ENCODE results near the gene KNDC1.

Gene KNDC1

DNA sequence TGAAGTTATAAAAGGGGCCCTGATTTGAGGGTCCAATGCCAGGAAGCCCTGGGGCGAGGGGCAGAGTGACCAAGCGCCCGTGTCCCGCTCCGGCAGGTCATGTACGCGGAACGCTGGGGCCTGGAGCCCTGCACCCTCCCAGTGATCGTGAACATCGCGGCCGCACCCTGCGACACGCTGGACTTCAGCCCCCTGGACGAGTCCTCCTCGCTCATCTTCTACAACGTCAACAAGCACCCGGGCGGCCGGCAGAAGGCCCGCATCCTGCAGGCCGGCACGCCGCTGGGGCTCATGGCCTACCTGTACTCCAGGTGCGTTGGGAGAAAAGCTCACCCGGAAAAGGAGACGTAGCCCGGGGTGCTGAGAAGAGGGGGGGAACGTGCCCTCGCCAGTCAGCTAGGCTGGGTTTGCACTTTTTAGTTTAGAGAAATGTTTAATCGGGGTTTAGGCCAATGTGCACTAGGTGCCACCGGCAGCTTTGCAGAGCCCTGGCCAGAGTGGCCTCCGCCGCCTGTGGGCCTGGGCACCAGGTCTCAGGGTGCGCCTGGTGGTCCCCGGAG lies 47.1 kb downstream of the KNDC1 start:
- TF ChIP-seq, protein P1, sequence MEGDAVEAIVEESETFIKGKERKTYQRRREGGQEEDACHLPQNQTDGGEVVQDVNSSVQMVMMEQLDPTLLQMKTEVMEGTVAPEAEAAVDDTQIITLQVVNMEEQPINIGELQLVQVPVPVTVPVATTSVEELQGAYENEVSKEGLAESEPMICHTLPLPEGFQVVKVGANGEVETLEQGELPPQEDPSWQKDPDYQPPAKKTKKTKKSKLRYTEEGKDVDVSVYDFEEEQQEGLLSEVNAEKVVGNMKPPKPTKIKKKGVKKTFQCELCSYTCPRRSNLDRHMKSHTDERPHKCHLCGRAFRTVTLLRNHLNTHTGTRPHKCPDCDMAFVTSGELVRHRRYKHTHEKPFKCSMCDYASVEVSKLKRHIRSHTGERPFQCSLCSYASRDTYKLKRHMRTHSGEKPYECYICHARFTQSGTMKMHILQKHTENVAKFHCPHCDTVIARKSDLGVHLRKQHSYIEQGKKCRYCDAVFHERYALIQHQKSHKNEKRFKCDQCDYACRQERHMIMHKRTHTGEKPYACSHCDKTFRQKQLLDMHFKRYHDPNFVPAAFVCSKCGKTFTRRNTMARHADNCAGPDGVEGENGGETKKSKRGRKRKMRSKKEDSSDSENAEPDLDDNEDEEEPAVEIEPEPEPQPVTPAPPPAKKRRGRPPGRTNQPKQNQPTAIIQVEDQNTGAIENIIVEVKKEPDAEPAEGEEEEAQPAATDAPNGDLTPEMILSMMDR (IDR thresholded peaks at IDR 0.05; ENCODE audit: extremely low read depth, insufficient read depth, missing control alignments), result no peak
- in situ Hi-C loops (cut with MboI; ENCODE audit: low pct_unique_long_range_greater_than_20kb, low sequenced_read_pairs, unreplicated experiment), result no loop called here

DNA sequence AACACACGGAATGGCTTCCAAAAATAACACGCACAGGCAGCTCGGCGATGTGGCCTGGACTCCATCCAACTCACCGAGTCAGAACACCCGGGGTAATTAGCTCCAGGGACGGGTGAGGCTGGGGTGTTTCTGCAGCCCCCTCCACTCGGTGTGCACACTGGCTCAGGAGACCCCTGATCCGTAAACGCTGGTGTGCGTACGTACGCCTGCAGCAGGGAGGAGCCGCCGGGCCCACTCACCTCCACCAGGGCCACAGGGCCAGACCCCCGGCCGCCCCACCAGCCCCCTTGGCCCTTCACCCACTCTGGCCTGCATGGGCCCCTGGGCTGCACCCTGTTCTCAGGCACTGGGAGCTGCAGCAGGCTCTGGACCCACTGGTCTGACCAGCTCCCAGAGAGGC lies 47.6 kb downstream of the KNDC1 start:
- TF ChIP-seq, protein P1 (IDR thresholded peaks at IDR 0.05; ENCODE audit: extremely low read depth, insufficient read depth, missing control alignments), result no peak
- DNase-seq (ENCODE audit: low spot score), result no peak
- in situ Hi-C loops (cut with MboI; ENCODE audit: low pct_unique_long_range_greater_than_20kb, low sequenced_read_pairs, unreplicated experiment), result no loop called here

More for the DNA sequence above, 47.1 kb downstream of the KNDC1 start:
- no peak for DNase-seq (ENCODE audit: low spot score)

DNA sequence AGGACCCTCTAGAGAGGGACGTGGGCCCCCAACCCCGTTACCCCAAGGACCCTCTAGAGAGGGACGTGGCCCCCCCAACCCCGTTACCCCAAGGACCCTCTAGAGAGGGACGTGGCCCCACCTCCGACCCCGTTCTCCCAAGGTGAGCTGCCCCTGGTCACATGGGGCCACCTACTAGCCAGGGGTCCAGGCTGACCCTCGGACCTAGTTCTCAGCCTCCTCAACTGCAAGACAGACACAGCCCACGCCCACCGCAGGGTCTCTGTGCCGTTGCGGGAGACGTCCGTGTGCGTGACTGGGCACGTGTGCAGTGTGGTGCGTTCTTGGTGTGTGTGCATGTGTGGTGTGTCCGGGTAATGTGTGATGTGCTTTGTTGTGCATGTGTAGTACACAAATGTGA lies 48.4 kb downstream of the KNDC1 start:
- in situ Hi-C loops (cut with MboI; ENCODE audit: low pct_unique_long_range_greater_than_20kb, low sequenced_read_pairs, unreplicated experiment), result no loop called here
- TF ChIP-seq, protein P1 (IDR thresholded peaks at IDR 0.05; ENCODE audit: extremely low read depth, insufficient read depth, missing control alignments), result no peak
- DNase-seq (ENCODE audit: low spot score), result no peak

DNA sequence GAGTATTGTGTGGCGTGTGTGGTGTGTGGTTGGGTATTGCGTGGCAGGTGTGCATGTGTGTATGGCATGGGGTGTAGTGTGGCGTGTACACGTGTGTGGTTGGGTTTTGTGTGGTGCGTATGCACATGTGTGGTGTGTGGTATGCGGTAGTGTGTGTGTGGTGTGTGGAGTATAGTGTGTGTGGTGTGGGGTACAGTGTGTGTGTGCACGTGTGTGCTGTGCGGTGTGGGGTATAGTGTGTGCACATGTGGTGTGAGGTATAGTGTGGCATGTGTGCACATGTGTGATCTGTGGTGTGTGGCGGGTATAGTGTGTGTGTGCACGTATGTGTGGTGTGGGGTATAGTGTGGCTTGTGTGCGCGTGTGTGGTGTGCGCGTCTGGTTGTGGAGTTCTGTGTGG lies 49.1 kb downstream of the KNDC1 start:
- TF ChIP-seq, protein P1 (IDR thresholded peaks at IDR 0.05; ENCODE audit: extremely low read depth, insufficient read depth, missing control alignments), result no peak
- in situ Hi-C loops (cut with MboI; ENCODE audit: low pct_unique_long_range_greater_than_20kb, low sequenced_read_pairs, unreplicated experiment), result no loop called here
- DNase-seq (ENCODE audit: low spot score), result no peak

DNA sequence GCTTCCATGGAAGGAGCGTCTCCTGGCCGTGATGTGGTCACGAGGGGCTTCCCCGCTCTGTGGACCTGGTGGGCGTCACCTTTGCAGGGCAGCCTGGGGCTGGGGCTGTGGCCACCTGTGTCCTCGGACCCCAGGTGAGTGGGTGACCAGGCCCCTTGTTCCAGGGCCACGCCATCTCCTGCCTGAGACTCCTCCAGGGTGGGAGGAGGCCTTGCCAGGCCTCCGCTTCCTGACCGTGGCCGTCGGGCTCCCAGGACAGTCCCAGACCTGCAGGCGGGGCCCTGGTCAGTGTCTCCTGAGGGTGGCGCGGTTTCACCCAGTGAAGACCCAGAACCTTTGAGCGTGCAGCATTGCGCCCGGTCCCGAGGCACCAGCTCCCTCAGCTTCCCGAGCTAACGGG lies 49.6 kb downstream of the KNDC1 start:
- no peak for DNase-seq (ENCODE audit: low spot score)
- TF ChIP-seq, protein P1 (IDR thresholded peaks at IDR 0.05; ENCODE audit: extremely low read depth, insufficient read depth, missing control alignments), result no peak
- in situ Hi-C loops (cut with MboI; ENCODE audit: low pct_unique_long_range_greater_than_20kb, low sequenced_read_pairs, unreplicated experiment), result no loop called here

DNA sequence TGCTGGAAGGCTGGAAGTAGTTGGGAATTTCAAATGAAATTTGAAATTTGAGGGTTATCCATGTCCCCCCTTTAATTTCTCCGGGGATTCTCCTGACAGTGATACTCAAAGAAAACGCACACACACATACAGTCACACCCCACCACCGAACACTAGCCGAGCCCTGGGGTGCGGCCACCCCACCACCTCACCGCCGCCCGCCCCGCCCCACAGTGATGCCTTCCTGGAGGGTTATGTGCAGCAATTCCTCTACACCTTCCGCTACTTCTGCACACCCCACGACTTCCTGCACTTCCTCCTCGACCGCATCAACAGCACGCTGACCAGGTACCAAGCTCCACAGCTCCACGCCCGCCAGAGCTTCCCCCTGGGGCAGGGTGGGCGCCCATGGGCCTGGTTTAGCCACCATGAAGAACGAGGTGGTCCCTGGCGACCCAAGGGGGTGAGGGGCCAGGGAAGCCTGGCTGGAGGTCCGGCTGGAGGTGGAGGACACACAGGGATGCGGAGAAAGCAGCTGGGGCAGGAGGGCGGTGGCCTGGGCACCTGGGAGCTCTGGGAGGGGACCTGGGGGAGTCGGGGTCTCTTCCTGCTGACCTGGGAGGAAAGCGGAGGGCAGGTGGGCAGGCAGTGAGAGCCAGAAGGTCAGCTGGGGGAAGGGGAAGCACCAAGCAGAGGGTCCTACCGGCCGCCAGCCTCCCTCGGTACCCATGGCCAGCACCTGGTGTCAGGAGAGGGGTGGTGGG lies 50.5 kb downstream of the KNDC1 start:
- in situ Hi-C loops (cut with MboI; ENCODE audit: low pct_unique_long_range_greater_than_20kb, low sequenced_read_pairs, unreplicated experiment), result no loop called here
- TF ChIP-seq, protein P1 (IDR thresholded peaks at IDR 0.05; ENCODE audit: extremely low read depth, insufficient read depth, missing control alignments), result no peak
- DNase-seq (ENCODE audit: low spot score), result no peak
